WI38 (cell line): ENCODE results near the gene PTPRZ1.

Experiments used
- H3K4me3 ChIP-seq: 2 replicates; pipeline ENCODE4 v1.5.1; 2011; ENCODE audit warnings: low read depth, mild to moderate bottlenecking, control low read depth, low read length
- CTCF ChIP-seq: IDR thresholded peaks from 2 replicates; pipeline ENCODE4 v1.5.1; 2012; ENCODE audit warnings: low read depth, mild to moderate bottlenecking, control low read depth, low read length

Gene PTPRZ1

GRCh38 chr7:122072924-122073599, 200.1 kb downstream of the PTPRZ1 start:
- TF ChIP-seq CTCF: no peak
- H3K4me3 ChIP-seq: no peak overlapping the region

GRCh38 chr7:122073635-122074034, 200.7 kb downstream of the PTPRZ1 start:
- H3K4me3 ChIP-seq: no peak overlapping the region
- TF ChIP-seq CTCF: no peak

GRCh38 chr7:122082160-122082559, 209.2 kb downstream of the PTPRZ1 start:
- TF ChIP-seq CTCF: no peak

GRCh38 chr7:122082670-122083069, 209.7 kb downstream of the PTPRZ1 start:
- TF ChIP-seq CTCF: no peak
- H3K4me3 ChIP-seq: no peak overlapping the region

More at GRCh38 chr7:122082160-122082559, 209.2 kb downstream of the PTPRZ1 start:
- no peak overlapping the region for H3K4me3 ChIP-seq

GRCh38 chr7:122092964-122093797, 220.2 kb downstream of the PTPRZ1 start:
- peak; percentile 79 for TF ChIP-seq CTCF

GRCh38 chr7:122094549-122094948, 221.6 kb downstream of the PTPRZ1 start:
- TF ChIP-seq CTCF: no peak
- no peak overlapping the region for H3K4me3 ChIP-seq

More at GRCh38 chr7:122092964-122093797, 220.2 kb downstream of the PTPRZ1 start:
- H3K4me3 ChIP-seq: no peak overlapping the region

GRCh38 chr7:122095642-122096041, 222.7 kb downstream of the PTPRZ1 start:
- H3K4me3 ChIP-seq: no peak overlapping the region
- TF ChIP-seq CTCF: no peak
